Measurements from ENCODE around the gene TOMM34. TPM values are rescaled to one million over a fixed set of nuclear protein-coding genes. Genes with fewer than 3 reads are reported as not detected.

The TOMM34 gene
- total RNA-seq (2021) (35.9 to 37.7 TPM (median 36.7 TPM) in 3 replicates), Bru-seq, nascent RNA (percentile 79 among the genes with signal in this experiment)
- long read RNA-seq, experiment 1, transcript TOMM34-201 (7 exons, 2,062 nt) = major isoform, 224 of 248 reads
- long read RNA-seq, experiment 1, partial matches to known transcripts = 12 of 248 reads
- long read RNA-seq, experiment 1, other reads (novel, unspliced or antisense) = 12 of 248 reads
- long read RNA-seq, experiment 2, transcript TOMM34-201 (7 exons, 2,062 nt) = major isoform, 38 of 53 reads
- long read RNA-seq, experiment 2, partial matches to known transcripts = 11 of 53 reads
- long read RNA-seq, experiment 2, other reads (novel, unspliced or antisense) = 4 of 53 reads
- long read RNA-seq, experiment 3, transcript TOMM34-201 (7 exons, 2,062 nt) = major isoform, 177 of 189 reads
- long read RNA-seq, experiment 3, partial matches to known transcripts = 2 of 189 reads
- long read RNA-seq, experiment 3, other reads (novel, unspliced or antisense) = 10 of 189 reads

GRCh38 chr20:44960103-44960852 lies at the start of gene TOMM34:
TOMM34 (minus strand) TSS chr20:44960397; CDS start chr20:44960333, 64 bp downstream.
- H3K9me3 Mint-ChIP-seq = no peaks in the 10 kb centered on the region
- ATAC-seq = peak; percentile 93
- H3K27me3 Mint-ChIP-seq (ENCODE audit: low read depth) = peaks cover 40% of the 10 kb centered on the region
- DNase-seq (ENCODE audit: low spot score) = peak; percentile 95
- peak within 1 kb of the TSS; percentile 91 for H3K27ac Mint-ChIP-seq
- ChIA-PET POLR2A (interaction anchor here (0.6 to 1.5 kb wide), 4 partner anchors 17 to 75 kb away, joined by 3 to 8 read pairs (median 4); partner anchors contain the start of genes PABPC1L and YWHAB), CTCF (interaction anchor here (0.5 to 2.7 kb wide), 17 partner anchors 9 to 334 kb away, joined by 3 to 7 read pairs (median 4); partner anchors contain the start of genes PABPC1L and YWHAB)
- peak within 1 kb of the TSS; percentile 96 for H3K4me3 Mint-ChIP-seq
- peaks cover 17% of the 10 kb centered on the region for H3K36me3 Mint-ChIP-seq
- peaks cover 35% of the 10 kb centered on the region for H3K4me1 Mint-ChIP-seq
- TF ChIP-seq PREB (CRISPR knock-in tag; IDR thresholded peaks at IDR 0.05; ENCODE audit: borderline replicate concordance) (peak; percentile 73; the same call in 1 of the 2 replicates), E2F5 (CRISPR knock-in tag; IDR thresholded peaks at IDR 0.05) (0 out of 2 replicates have a peak, but pooled peaks have one; percentile 63), USF2 (CRISPR knock-in tag; IDR thresholded peaks at IDR 0.05) (peak; percentile 48; the same call in 1 of the 2 replicates), ETV6 (CRISPR knock-in tag; IDR thresholded peaks at IDR 0.05) (peak; percentile 63; the same call in 1 of the 2 replicates), NR2C2 (CRISPR knock-in tag; IDR thresholded peaks at IDR 0.05) (no peak), CREM (CRISPR knock-in tag; IDR thresholded peaks at IDR 0.05) (peak; percentile 66; the same call in 1 of the 2 replicates), SMAD3 (CRISPR knock-in tag; IDR thresholded peaks at IDR 0.05; ENCODE audit: borderline replicate concordance) (peak; percentile 86), ZNF219 (CRISPR knock-in tag; IDR thresholded peaks at IDR 0.05; ENCODE audit: borderline replicate concordance) (no peak), SP1 (CRISPR knock-in tag; conservative IDR thresholded peaks at IDR 0.05) (peak; percentile 89), NFYB (CRISPR knock-in tag; conservative IDR thresholded peaks at IDR 0.05; ENCODE audit: low read depth) (peak; percentile 27; the same call in 1 of the 2 replicates), MAX (CRISPR knock-in tag; IDR thresholded peaks at IDR 0.05) (peak; percentile 94), MYBL2 (CRISPR knock-in tag; IDR thresholded peaks at IDR 0.05) (peak; percentile 89; the same call in 1 of the 2 replicates), ZNF416 (CRISPR knock-in tag; IDR thresholded peaks at IDR 0.05) (no peak), SMAD4 (CRISPR knock-in tag; IDR thresholded peaks at IDR 0.05) (no peak), TCF7 (CRISPR knock-in tag; IDR thresholded peaks at IDR 0.05; ENCODE audit: low read depth) (0 out of 2 replicates have a peak, but pooled peaks have one; percentile 57), MLX (CRISPR knock-in tag; IDR thresholded peaks at IDR 0.05) (no peak), TEAD1 (CRISPR knock-in tag; IDR thresholded peaks at IDR 0.05) (peak; percentile 91), STAT6 (CRISPR knock-in tag; conservative IDR thresholded peaks at IDR 0.05; ENCODE audit: low read depth) (no peak), ARID4B (CRISPR knock-in tag; IDR thresholded peaks at IDR 0.05; ENCODE audit: borderline replicate concordance) (peak; percentile 55; the same call in 1 of the 2 replicates), GABPB1 (CRISPR knock-in tag; IDR thresholded peaks at IDR 0.05) (peak; percentile 87), NFE2L1 (CRISPR knock-in tag; IDR thresholded peaks at IDR 0.05) (peak; percentile 60; the same call in 1 of the 2 replicates), FOXP1 (CRISPR knock-in tag; IDR thresholded peaks at IDR 0.05; ENCODE audit: borderline replicate concordance) (peak; percentile 94), RELA (CRISPR knock-in tag; IDR thresholded peaks at IDR 0.05; ENCODE audit: borderline replicate concordance) (0 out of 2 replicates have a peak, but pooled peaks have one; percentile 87), FOXK1 (CRISPR knock-in tag; IDR thresholded peaks at IDR 0.05) (peak; percentile 79)
